ENCODE data around the gene RTL1.

DNA sequence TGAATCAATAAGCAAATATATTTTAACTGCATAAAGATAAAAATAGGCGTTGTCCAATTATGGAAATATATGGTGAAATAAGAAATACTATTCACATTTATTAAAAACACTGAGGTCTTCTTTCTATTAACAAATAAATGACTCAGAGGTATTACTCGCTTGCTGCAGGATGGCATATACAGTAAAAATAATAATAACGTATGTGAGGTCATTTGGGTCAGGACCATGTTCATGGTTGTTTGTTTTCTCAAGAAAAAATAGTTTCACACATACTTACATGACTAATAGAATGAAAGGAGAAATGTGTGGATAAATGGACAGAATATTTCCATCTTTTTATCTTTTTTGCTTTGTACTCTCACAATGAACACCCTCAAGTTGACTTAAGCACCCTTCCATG is 46.5 kb upstream of the RTL1 start:
- TF ChIP-seq CTCF (IDR thresholded peaks at IDR 0.05; ENCODE audit: low read depth, low read length) (no peak), EZH2phosphoT487 (IDR thresholded peaks at IDR 0.05; ENCODE audit: low read depth) (no peak)
